OCI-LY1 (cell line): Measurements from ENCODE around the gene UGT2A1.

ENCODE experiments used
- H2AFZ ChIP-seq: fragments of 200-600 bp; sonication (generic), shearing (Covaris generic); 2 replicates; pipeline ENCODE4 v1.6.0; 2014; ENCODE audit warnings: antibody characterized with exemption, mild to moderate bottlenecking, low read length
- H3F3A ChIP-seq: fragments of 200-600 bp; sonication (generic), shearing (Covaris generic); 2 replicates; pipeline ENCODE4 v1.6.0; 2014; ENCODE audit warnings: mild to moderate bottlenecking, antibody characterized with exemption, low read length, moderate library complexity; ENCODE audit not compliant: insufficient read depth
- H3K27ac ChIP-seq: fragments of 200-600 bp; sonication (generic); 2 replicates; pipeline ENCODE4 v1.5.1; 2014; ENCODE audit warnings: low read length, mixed run types, mild to moderate bottlenecking, low read depth; ENCODE audit not compliant: poor library complexity, severe bottlenecking
- H3K27me3 ChIP-seq: fragments of 200-600 bp; sonication (generic); 2 replicates; pipeline ENCODE4 v1.6.0; 2014; ENCODE audit warnings: antibody characterized with exemption, mild to moderate bottlenecking, low read length, moderate library complexity; ENCODE audit not compliant: insufficient read depth
- H3K36me3 ChIP-seq: fragments of 200-600 bp; sonication (generic); 2 replicates; pipeline ENCODE4 v1.6.1; 2014; ENCODE audit warnings: mild to moderate bottlenecking, antibody characterized with exemption, low read length, moderate library complexity, mixed read lengths; ENCODE audit not compliant: insufficient read depth
- H3K4me1 ChIP-seq: fragments of 200-600 bp; sonication (generic); 2 replicates; pipeline ENCODE4 v1.5.1; 2014; ENCODE audit warnings: mild to moderate bottlenecking, low read length, moderate library complexity; ENCODE audit not compliant: insufficient read depth, severe bottlenecking
- H3K4me2 ChIP-seq: fragments of 200-600 bp; sonication (generic), shearing (Covaris generic); 2 replicates; pipeline ENCODE4 v1.6.1; 2014; ENCODE audit warnings: low read length
- H3K4me3 ChIP-seq: fragments of 200-600 bp; sonication (generic); 2 replicates; pipeline ENCODE4 v1.5.1; 2014; ENCODE audit warnings: low read length, low read depth, mild to moderate bottlenecking, mixed read lengths; ENCODE audit not compliant: poor library complexity, severe bottlenecking
- H3K79me2 ChIP-seq: fragments of 200-600 bp; shearing (Covaris generic); 2 replicates; pipeline ENCODE4 v1.6.1; 2016; ENCODE audit warnings: mixed run types, low read length, mixed read lengths; ENCODE audit not compliant: insufficient read depth
- H3K9ac ChIP-seq: fragments of 200-600 bp; sonication (generic), shearing (Covaris generic); 2 replicates; pipeline ENCODE4 v1.6.1; 2014; ENCODE audit warnings: mild to moderate bottlenecking, low read length, mixed read lengths
- H3K9me2 ChIP-seq: fragments of 200-600 bp; sonication (generic), shearing (Covaris generic); 2 replicates; pipeline ENCODE4 v1.6.1; 2014; ENCODE audit warnings: low read depth, mild to moderate bottlenecking, low read length, mixed read lengths
- H3K9me3 ChIP-seq: fragments of 200-600 bp; shearing (Covaris generic); 2 replicates; pipeline ENCODE4 v1.6.1; 2014; ENCODE audit warnings: low read length, mixed read lengths
- H4K20me1 ChIP-seq: fragments of 200-600 bp; sonication (generic), shearing (Covaris generic); 2 replicates; pipeline ENCODE4 v1.6.0; 2016; ENCODE audit warnings: mild to moderate bottlenecking, low read length; ENCODE audit not compliant: insufficient read depth
- EZH2 ChIP-seq: fragments of 200-600 bp; sonication (generic), shearing (Covaris generic); IDR thresholded peaks from 2 replicates; pipeline ENCODE4 v1.8.0; 2017; ENCODE audit warnings: borderline replicate concordance, mixed run types, mild to moderate bottlenecking, antibody characterized with exemption, low read length, moderate library complexity, mixed read lengths
- TF ChIP-seq, protein P1 (sequence below): fragments of 200-600 bp; sonication (generic), shearing (Covaris generic); IDR thresholded peaks from 2 replicates; pipeline ENCODE4 v1.5.1; 2017; ENCODE audit warnings: mild to moderate bottlenecking, antibody characterized with exemption, low read length, moderate library complexity, mixed read lengths

UGT2A1 gene

DNA sequence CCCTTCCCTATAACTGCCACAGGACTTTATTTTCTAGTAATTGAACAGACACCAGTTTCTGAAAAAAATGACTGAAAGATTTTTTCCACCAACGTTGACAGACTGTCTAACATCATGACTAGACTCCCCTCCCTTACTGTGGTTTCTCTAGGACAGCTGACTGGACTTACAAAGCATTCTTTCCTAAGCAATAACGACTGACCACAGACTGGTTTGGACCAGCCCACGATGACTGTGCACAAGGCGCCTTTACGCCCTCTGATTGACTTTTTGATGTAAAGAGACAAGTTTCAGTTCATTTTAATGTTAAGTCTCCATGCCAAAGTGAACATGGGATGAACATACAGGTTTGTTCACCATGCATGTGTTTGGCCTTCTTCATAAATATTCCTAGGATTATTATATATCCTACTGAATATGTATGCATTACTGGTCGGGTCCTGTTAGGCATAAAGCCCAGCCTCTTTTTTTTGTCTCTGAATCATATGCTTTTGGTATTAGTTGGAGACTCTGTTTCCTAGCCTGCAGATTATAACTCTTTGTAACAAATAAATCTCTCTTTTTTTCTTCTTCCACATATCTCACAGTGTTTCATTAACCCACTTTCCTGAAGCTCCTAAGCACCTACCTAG, 106.8 kb downstream of the UGT2A1 start:
- no peak overlapping the region for H3K27ac ChIP-seq
- H3K4me3 ChIP-seq, result no peak overlapping the region
- H3K9me3 ChIP-seq, result no peaks in the 10 kb centered on the region
- no peaks in the 10 kb centered on the region for H3K9me2 ChIP-seq
- no peaks in the 10 kb centered on the region for H4K20me1 ChIP-seq
- H2AFZ ChIP-seq, result no peak overlapping the region
- H3K9ac ChIP-seq, result no peak overlapping the region
- no peaks in the 10 kb centered on the region for H3F3A ChIP-seq
- H3K36me3 ChIP-seq, result no peaks in the 10 kb centered on the region
- no peaks in the 10 kb centered on the region for H3K79me2 ChIP-seq
- no peaks in the 10 kb centered on the region for H3K4me1 ChIP-seq
- no peaks in the 10 kb centered on the region for H3K27me3 ChIP-seq
- H3K4me2 ChIP-seq, result no peak overlapping the region
- TF ChIP-seq, protein P1, sequence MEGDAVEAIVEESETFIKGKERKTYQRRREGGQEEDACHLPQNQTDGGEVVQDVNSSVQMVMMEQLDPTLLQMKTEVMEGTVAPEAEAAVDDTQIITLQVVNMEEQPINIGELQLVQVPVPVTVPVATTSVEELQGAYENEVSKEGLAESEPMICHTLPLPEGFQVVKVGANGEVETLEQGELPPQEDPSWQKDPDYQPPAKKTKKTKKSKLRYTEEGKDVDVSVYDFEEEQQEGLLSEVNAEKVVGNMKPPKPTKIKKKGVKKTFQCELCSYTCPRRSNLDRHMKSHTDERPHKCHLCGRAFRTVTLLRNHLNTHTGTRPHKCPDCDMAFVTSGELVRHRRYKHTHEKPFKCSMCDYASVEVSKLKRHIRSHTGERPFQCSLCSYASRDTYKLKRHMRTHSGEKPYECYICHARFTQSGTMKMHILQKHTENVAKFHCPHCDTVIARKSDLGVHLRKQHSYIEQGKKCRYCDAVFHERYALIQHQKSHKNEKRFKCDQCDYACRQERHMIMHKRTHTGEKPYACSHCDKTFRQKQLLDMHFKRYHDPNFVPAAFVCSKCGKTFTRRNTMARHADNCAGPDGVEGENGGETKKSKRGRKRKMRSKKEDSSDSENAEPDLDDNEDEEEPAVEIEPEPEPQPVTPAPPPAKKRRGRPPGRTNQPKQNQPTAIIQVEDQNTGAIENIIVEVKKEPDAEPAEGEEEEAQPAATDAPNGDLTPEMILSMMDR, result no peak
- TF ChIP-seq EZH2, result no peak
